Mesendoderm (in vitro differentiated cells): ENCODE results near the gene NHSL2.
"Not testable (repeated sequence)": the region's sequence is repeated elsewhere in the genome, so short reads cannot be mapped to it uniquely, and the experiment has no call there.

Experiments used
- DNase-seq: peaks from one replicate; pipeline ENCODE4 v3.0.0; 2013
- H2AK5ac ChIP-seq: 2 replicates; pipeline ENCODE4 v1.6.1; 2013; ENCODE audit warnings: low read length, inconsistent platforms
- H2BK120ac ChIP-seq: 2 replicates; pipeline ENCODE4 v1.6.1; 2013; ENCODE audit warnings: low read depth, mild to moderate bottlenecking, low read length, moderate library complexity, mixed read lengths
- H2BK15ac ChIP-seq: replicated peaks from 2 replicates; pipeline ENCODE4 v1.6.1; 2013; ENCODE audit warnings: low read depth, mild to moderate bottlenecking, moderate library complexity
- H2BK5ac ChIP-seq: 2 replicates; pipeline ENCODE4 v1.6.1; 2013; ENCODE audit warnings: low read length, inconsistent platforms
- H3K18ac ChIP-seq: 2 replicates; pipeline ENCODE4 v1.6.1; 2013; ENCODE audit warnings: mild to moderate bottlenecking, low read length, mixed read lengths
- H3K23ac ChIP-seq: one replicate; pipeline ENCODE4 v1.6.1; 2013; ENCODE audit warnings: low read length
- H3K27ac ChIP-seq: 2 replicates; pipeline ENCODE4 v1.5.1; 2013; ENCODE audit warnings: low read depth, mild to moderate bottlenecking, inconsistent platforms, low read length, moderate library complexity
- H3K27me3 ChIP-seq: 2 replicates; pipeline ENCODE4 v1.6.1; 2013; ENCODE audit warnings: low read length, control low read depth, mild to moderate bottlenecking, inconsistent platforms; ENCODE audit not compliant: insufficient read depth, poor library complexity
- H3K36me3 ChIP-seq: 2 replicates; pipeline ENCODE4 v1.6.1; 2013; ENCODE audit warnings: low read length, inconsistent platforms; ENCODE audit not compliant: control insufficient read depth, insufficient read depth
- H3K4ac ChIP-seq: one replicate; pipeline ENCODE4 v1.6.1; 2013; ENCODE audit warnings: low read depth, mild to moderate bottlenecking, low read length, moderate library complexity
- H3K4me1 ChIP-seq: 2 replicates; pipeline ENCODE4 v1.6.1; 2013; ENCODE audit warnings: low read depth, low read length, inconsistent platforms; ENCODE audit not compliant: control insufficient read depth
- H3K4me2 ChIP-seq: 2 replicates; pipeline ENCODE4 v1.6.1; 2013; ENCODE audit warnings: low read length
- H3K4me3 ChIP-seq: 2 replicates; pipeline ENCODE4 v1.5.1; 2013; ENCODE audit warnings: mild to moderate bottlenecking, low read length
- H3K56ac ChIP-seq: one replicate; pipeline ENCODE4 v1.6.1; 2013; ENCODE audit warnings: low read length
- H3K79me1 ChIP-seq: 2 replicates; pipeline ENCODE4 v1.6.1; 2013; ENCODE audit warnings: low read length, inconsistent platforms
- H3K79me2 ChIP-seq: 2 replicates; pipeline ENCODE4 v1.6.1; 2013; ENCODE audit warnings: mild to moderate bottlenecking, low read length; ENCODE audit not compliant: control insufficient read depth, insufficient read depth
- H3K9ac ChIP-seq: 2 replicates; pipeline ENCODE4 v1.6.1; 2013; ENCODE audit warnings: low read length, inconsistent platforms
- H4K5ac ChIP-seq: one replicate; pipeline ENCODE4 v1.6.1; 2013; ENCODE audit warnings: low read length
- H4K8ac ChIP-seq: one replicate; pipeline ENCODE4 v1.6.1; 2013; ENCODE audit warnings: low read depth, mild to moderate bottlenecking, control low read depth, low read length, moderate library complexity
- WGBS: extraction: QIAGEN DNeasy Blood & Tissue Kit; methylation state at CpG from one replicate; pipeline ENCODE4 v1.1.7; 2013; ENCODE audit warnings: low lambda C conversion rate, missing lambda C conversion rate; ENCODE audit not compliant: insufficient coverage; ENCODE audit errors: extremely low coverage; 5-methylcytosine and 5-hydroxymethylcytosine counted together

Gene NHSL2

GRCh38 chrX:71872542-71873458, 37.8 kb upstream of the NHSL2 start:
- no peak for DNase-seq
- no peak overlapping the region for H3K23ac ChIP-seq
- no peak overlapping the region for H3K56ac ChIP-seq
- H4K8ac ChIP-seq = no peak overlapping the region
- H2AK5ac ChIP-seq = no peak overlapping the region
- no peak overlapping the region for H3K4me3 ChIP-seq
- H3K18ac ChIP-seq = no peak overlapping the region
- no peak overlapping the region for H2BK120ac ChIP-seq
- no peaks in the 10 kb centered on the region for H3K79me1 ChIP-seq
- H3K27me3 ChIP-seq = no peaks in the 10 kb centered on the region
- no peak overlapping the region for H2BK15ac ChIP-seq
- H3K36me3 ChIP-seq = no peaks in the 10 kb centered on the region
- no peaks in the 10 kb centered on the region for H3K79me2 ChIP-seq
- no CpG with 5 or more reads among the region's 53 CpGs for WGBS
- H3K4me2 ChIP-seq = no peak overlapping the region
- peaks cover 2% of the 10 kb centered on the region for H3K4me1 ChIP-seq
- H3K27ac ChIP-seq = no peak overlapping the region
- H2BK5ac ChIP-seq = no peak overlapping the region
- H3K9ac ChIP-seq = no peak overlapping the region
- no peak overlapping the region for H4K5ac ChIP-seq
- no peak overlapping the region for H3K4ac ChIP-seq

GRCh38 chrX:71873459-71873833, 37.2 kb upstream of the NHSL2 start:
- Histone ChIP-seq H2BK5ac (no peak overlapping the region), H4K5ac (no peak overlapping the region), H3K79me1 (no peaks in the 10 kb centered on the region), H3K4me1 (peaks cover 2% of the 10 kb centered on the region), H2BK120ac (no peak overlapping the region), H3K79me2 (no peaks in the 10 kb centered on the region), H3K56ac (no peak overlapping the region), H3K23ac (no peak overlapping the region), H3K18ac (no peak overlapping the region), H2AK5ac (no peak overlapping the region), H3K4me3 (no peak overlapping the region), H2BK15ac (no peak overlapping the region), H3K4me2 (no peak overlapping the region), H3K4ac (no peak overlapping the region), H3K27ac (no peak overlapping the region), H3K27me3 (no peaks in the 10 kb centered on the region), H3K36me3 (no peaks in the 10 kb centered on the region), H4K8ac (no peak overlapping the region), H3K9ac (no peak overlapping the region)
- no CpG with 5 or more reads among the region's 12 CpGs for WGBS
- no peak for DNase-seq

GRCh38 chrX:71876841-71877240, 33.8 kb upstream of the NHSL2 start:
- not testable (repeated sequence) for H3K27me3 ChIP-seq, H3K79me2 ChIP-seq, H2BK5ac ChIP-seq, H3K56ac ChIP-seq, H3K23ac ChIP-seq, H3K4me2 ChIP-seq, H3K4me1 ChIP-seq, H2AK5ac ChIP-seq, H2BK120ac ChIP-seq, H3K36me3 ChIP-seq, H3K4me3 ChIP-seq, H4K8ac ChIP-seq, H3K4ac ChIP-seq, H3K79me1 ChIP-seq, H3K9ac ChIP-seq, H3K18ac ChIP-seq, H2BK15ac ChIP-seq, H4K5ac ChIP-seq, DNase-seq, H3K27ac ChIP-seq
- WGBS = no CpG with 5 or more reads among the region's 32 CpGs

DNA sequence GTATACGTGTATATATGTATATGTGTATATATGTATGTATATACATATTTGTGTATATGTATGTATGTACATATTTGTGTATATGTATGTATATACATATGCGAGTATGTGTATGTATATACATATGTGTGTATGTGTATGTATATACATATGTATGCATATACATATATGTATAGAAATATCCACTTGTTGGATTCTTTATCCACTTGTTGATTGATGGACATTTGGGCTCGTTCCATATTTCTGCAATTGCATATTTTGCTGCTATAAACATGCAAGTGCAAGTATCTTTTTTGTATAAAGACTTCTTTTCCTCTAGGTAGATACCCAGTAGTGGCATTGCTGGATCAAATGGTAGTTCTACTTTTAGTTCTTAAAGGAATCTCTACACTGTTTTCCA, 25.5 kb upstream of the NHSL2 start:
- H4K8ac ChIP-seq = no peak overlapping the region
- H4K5ac ChIP-seq = no peak overlapping the region
- DNase-seq = no peak
- H3K4me1 ChIP-seq = no peaks in the 10 kb centered on the region
- H2BK15ac ChIP-seq = no peak overlapping the region
- H3K4me3 ChIP-seq = no peak overlapping the region
- no peak overlapping the region for H3K18ac ChIP-seq
- H3K27ac ChIP-seq = no peak overlapping the region
- H3K23ac ChIP-seq = no peak overlapping the region
- no peaks in the 10 kb centered on the region for H3K79me1 ChIP-seq
- no peak overlapping the region for H2BK5ac ChIP-seq
- WGBS = no CpG with 5 or more reads among the region's 3 CpGs
- no peak overlapping the region for H3K9ac ChIP-seq
- H3K27me3 ChIP-seq = no peaks in the 10 kb centered on the region
- no peak overlapping the region for H2BK120ac ChIP-seq
- H3K36me3 ChIP-seq = no peaks in the 10 kb centered on the region
- H3K56ac ChIP-seq = no peak overlapping the region
- H3K4me2 ChIP-seq = no peak overlapping the region
- H3K4ac ChIP-seq = no peak overlapping the region
- no peaks in the 10 kb centered on the region for H3K79me2 ChIP-seq
- no peak overlapping the region for H2AK5ac ChIP-seq

DNA sequence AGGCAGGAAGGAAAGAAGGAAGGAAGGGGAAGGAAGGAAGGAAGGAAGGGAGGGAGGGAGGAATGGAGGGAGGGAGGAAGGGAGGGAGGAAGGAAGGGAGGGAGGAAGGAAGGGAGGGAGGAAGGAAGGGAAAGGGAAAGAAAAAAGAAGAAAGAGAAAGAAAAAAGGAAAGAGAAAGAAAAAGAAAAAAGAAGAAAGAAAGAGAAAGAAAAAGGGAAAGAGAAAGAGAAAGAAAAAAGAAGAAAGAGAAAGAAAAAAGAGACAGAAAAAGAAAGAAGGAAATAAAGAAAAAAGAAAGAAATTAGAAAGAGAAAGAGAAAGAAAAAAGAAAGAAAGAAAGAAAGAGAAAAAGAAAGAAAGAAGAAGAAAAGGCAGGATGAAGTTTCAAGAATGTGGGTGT, 15.0 kb upstream of the NHSL2 start:
- DNase-seq = no peak
- no peaks in the 10 kb centered on the region for H3K27me3 ChIP-seq
- no peak overlapping the region for H3K4me2 ChIP-seq
- no peak overlapping the region for H3K27ac ChIP-seq
- H3K18ac ChIP-seq = no peak overlapping the region
- H4K5ac ChIP-seq = no peak overlapping the region
- no peaks in the 10 kb centered on the region for H3K79me2 ChIP-seq
- no peak overlapping the region for H2BK120ac ChIP-seq
- H2BK5ac ChIP-seq = no peak overlapping the region
- H4K8ac ChIP-seq = no peak overlapping the region
- H2BK15ac ChIP-seq = no peak overlapping the region
- no peaks in the 10 kb centered on the region for H3K79me1 ChIP-seq
- no peak overlapping the region for H3K56ac ChIP-seq
- no peak overlapping the region for H3K9ac ChIP-seq
- H2AK5ac ChIP-seq = no peak overlapping the region
- H3K36me3 ChIP-seq = no peaks in the 10 kb centered on the region
- H3K4ac ChIP-seq = no peak overlapping the region
- H3K23ac ChIP-seq = no peak overlapping the region
- H3K4me3 ChIP-seq = no peak overlapping the region
- H3K4me1 ChIP-seq = no peaks in the 10 kb centered on the region

DNA sequence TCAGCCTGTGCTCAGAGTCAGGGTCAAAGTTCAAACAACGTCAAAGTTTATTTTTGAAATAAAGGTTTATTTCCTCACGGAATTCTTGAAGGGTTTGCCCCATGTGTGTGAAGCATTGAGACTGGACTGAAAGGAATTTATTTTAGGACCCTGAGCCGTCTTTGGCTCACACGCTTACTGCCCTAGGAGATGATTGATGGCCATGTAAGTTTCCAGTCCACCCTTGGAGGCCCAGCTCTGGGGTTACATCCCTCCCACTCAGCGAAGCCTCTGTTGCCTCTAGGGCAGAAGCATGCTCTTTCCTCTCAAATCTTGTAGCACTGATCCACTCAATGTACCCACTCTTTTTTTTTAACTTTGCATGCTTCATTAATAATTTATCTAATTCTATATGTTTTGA, 4.5 kb upstream of the NHSL2 start:
- H3K27me3 ChIP-seq = no peaks in the 10 kb centered on the region
- H2AK5ac ChIP-seq = no peak overlapping the region
- WGBS = no CpG with 5 or more reads among the region's 5 CpGs

More for the DNA sequence above, 4.5 kb upstream of the NHSL2 start:
- Histone ChIP-seq H3K79me2 (no peaks in the 10 kb centered on the region), H2BK15ac (no peak overlapping the region), H3K4me1 (no peaks in the 10 kb centered on the region), H3K36me3 (no peaks in the 10 kb centered on the region), H2BK5ac (no peak overlapping the region), H3K4me2 (no peak overlapping the region), H3K56ac (no peak overlapping the region), H3K4ac (no peak overlapping the region), H3K9ac (no peak overlapping the region), H3K79me1 (no peaks in the 10 kb centered on the region), H4K5ac (no peak overlapping the region), H4K8ac (no peak overlapping the region), H3K23ac (no peak overlapping the region), H3K4me3 (no peak overlapping the region), H3K18ac (no peak overlapping the region), H3K27ac (no peak overlapping the region), H2BK120ac (no peak overlapping the region)
- no peak for DNase-seq
